CD4-positive, alpha-beta T cell treated with Interleukin-6 at 100 ng/mL for 8 hours (primary cell): ENCODE results near the gene LIM2.
A peak's percentile ranks its signal among the peaks of the same experiment; 100 is the strongest.
"Not testable (repeated sequence)": the region's sequence is repeated elsewhere in the genome, so short reads cannot be mapped to it uniquely, and the experiment has no call there.

ENCODE experiments used
- DNase-seq: peaks from one replicate; pipeline ENCODE4 v3.0.0-alpha.2; 2020; ENCODE audit warnings: mixed read lengths, low spot score

The LIM2 gene, protein sequence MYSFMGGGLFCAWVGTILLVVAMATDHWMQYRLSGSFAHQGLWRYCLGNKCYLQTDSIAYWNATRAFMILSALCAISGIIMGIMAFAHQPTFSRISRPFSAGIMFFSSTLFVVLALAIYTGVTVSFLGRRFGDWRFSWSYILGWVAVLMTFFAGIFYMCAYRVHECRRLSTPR

DNA sequence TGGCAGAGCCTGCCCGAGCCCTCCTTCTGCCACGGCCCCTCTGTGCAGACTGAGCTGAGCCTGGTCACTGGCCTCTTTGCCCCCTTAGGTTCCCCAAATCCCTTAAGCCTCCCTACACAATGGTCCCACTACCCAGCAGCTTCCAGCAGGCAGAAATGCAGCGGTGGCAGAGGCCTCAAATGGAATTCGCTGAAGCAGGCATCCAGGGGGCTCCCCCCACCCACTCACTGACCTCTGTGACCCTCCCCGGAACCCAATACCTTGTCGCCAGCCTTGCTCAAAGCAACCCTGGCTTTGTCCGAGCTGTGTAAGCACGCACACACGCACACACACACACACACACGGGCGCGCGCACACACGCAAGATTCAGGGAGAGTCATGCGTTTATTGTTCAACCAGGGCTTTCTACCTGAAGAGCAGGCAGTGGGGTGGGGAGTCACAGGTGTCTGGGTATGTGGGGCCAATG, at the start of gene LIM2:
TSS of gene LIM2 (minus strand) at position 51 of the 466 bp plus-strand sequence. CDS start 531 bp downstream, outside the sequence.
- no peak for DNase-seq

DNA sequence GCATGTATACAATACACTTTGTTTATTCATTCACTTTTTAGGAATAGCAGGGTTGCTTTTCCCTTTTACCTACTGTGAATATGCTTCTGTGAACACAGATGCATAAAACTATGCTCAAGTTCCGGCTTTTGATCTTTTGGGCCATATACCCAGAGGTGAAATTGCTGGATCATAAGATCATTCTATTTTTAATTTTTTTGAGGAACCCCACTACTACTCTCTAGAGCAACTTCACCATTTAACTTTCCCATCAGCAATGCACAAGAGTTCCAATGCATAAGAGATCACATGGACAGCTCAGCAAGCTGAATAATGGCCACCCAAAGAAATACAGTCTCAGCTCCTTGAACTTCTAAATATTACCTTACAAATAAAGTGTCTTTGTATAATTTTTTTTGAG, 46.7 kb upstream of the LIM2 start:
- DNase-seq = no peak

DNA sequence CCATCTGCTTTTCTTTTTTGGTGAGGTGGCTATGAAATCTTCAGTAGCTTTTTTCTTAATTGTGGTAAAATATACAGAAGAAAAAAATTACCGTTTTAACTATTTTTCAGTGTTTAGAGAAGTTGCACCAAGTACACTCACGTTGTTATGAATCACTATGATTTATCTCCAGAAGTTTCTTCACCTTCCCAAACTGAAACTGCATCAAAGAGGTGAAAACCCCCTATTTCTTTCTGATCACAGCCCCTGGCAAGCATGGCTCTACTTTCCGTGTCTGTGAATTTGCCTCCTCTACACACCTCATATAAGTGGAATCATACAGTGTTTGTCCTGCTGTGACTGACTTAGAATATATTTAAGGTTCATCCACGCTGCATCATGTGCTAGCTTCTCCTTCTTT, 45.3 kb upstream of the LIM2 start:
- DNase-seq = no peak

DNA sequence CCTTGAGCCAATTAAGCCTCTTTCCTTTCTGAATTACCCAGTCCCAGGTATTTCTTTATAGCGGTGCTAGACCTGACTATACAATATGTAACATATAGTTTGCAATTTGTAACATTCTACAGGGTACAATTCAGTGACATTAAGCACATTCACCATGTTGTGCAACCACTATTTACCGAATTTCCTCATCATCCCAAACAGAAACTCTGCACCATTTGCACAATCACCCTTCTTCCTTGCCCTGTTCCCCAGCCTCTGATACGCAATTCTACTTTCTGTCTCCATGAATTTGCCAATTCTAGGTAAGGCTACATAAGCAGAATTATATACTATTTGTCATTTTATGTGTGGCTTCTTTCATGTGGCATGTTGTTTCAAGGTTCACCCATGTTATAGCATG, 43.4 kb upstream of the LIM2 start:
- no peak for DNase-seq

DNA sequence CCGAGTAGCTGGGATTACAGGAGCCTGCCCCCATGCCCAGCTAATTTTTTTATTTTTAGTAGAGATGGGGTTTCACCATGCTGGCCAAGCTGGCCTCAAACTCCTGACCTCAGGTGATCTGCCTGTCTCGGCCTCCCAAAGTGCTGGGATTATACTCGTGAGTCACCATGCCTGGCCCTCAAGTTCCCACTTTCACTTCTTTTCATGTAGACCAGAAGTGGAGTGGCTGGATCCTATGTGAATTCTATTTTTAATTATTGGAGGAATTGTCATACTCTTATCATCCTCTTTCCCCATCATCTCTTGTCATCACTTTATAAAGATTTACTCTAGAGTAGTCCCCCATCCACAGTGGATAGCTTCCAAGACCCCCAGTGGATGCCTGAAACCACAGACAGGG, 42.4 kb upstream of the LIM2 start:
- no peak for DNase-seq

DNA sequence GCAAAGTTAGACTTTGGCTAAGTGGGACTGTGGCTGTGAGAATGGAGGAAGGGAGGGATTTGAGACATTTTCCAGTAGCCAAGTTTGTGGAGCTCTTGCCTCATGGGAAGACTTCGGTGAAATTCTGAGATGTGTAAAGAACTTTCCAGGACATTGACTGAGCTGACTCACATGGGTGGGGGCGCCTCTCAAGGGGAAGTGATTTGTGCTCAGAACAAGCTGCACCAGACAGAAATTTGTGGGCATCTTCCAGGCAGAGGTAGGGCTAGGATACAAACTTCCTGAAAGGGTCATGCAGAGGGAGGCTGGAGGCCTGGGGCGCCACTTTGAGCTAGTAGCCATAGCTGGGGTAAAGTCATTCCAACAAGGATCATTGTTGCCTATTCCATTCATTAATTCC, 39.4 kb upstream of the LIM2 start:
- DNase-seq = no peak

DNA sequence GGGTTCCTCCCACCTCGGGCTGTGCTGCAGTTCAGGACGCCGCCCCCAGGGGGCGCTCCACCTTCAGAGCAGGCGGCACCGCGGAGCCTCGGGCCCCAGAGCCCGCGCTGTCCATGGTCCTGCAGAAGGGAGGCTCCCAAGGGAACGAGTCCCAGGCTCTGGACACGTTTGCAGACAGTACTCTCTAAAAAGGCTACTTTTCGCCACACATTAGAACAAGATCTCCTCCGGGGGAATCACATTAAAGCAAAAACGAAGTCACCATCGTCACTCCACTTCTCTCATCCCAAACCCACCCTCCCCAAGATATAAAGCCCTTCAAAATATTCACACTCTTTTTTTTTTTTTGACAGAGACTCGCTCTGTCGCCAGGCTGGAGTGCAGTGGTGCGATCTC, 34.3 kb upstream of the LIM2 start:
- DNase-seq = peak; percentile 68

DNA sequence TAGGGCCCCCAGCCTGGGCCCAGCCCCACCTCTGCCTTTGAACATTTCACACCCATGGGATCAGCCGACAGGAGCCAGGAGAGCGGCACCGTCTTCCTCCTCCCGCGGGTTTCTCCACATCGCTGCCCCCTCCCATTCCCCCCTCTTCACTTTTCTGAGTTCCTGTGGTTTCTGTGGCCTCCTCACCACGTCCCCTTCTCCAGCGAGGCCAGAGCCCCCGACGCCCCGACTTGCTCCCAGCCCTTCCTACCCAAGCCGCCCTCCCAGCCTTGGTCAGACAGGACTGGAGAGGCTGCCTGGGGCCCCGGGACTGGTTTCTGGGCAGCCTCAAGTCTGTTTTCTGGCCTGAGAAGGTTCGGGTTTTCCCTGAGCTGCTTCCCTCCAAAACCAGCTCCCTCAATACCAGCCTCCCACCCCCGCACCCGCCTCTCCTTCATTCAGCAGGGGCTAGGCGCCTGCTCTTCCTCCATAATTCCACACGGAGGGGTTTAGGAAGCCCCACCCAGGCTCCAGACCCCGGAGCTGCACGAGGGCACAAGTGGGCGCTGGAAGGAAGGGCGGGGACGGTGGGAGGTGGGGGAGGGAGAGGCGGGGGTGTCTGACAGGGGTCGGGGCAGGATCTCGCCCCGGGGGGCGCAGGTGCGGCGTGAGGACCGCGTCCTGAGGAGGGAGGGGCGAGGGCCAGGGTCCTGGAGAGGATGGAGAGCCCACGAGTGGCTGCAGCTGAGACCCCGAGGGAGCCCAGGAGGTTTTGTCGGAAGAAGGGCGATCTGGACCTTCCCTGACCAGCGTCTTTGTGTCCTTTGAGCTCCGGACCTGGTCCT, 33.7 kb upstream of the LIM2 start:
- no peak for DNase-seq

DNA sequence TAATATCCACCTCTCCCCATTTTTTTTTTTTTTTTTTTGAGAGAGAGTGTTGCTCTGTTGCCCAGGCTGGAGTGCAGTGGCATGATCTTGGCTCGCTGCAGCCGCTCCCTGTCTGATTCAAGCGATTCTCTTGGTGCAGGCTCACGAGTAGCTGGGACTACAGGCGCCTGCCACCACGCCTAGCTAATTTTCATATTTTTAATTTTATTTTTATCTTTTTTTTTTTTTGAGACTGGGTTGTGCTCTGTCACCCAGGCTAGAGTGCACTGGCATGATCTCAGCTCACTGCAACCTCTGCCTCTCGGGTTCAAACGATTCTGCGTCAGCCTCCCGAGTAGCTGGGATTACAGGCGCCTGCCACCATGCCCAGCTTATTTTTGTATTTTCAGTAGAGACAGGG, 32.7 kb upstream of the LIM2 start:
- not testable (repeated sequence) for DNase-seq

DNA sequence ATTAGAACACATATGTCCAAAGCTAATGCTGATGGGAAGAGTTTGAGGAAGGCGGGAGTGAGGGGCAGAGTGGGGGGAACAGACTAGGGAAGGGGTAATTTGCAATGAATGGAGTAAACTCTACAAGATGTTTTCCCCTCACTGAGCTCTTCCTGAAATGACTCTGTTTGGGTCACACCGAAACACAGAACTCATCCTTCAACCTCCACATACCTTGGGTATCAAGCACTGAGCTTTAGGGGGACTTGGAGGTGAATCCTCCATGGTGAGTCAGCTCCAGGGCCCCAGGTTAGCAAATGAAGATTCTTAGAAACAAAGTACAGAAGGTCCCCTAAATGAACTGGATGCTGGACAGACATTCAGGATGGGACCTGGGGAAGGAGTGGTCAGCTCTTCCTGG, 30.9 kb upstream of the LIM2 start:
- DNase-seq = no peak

DNA sequence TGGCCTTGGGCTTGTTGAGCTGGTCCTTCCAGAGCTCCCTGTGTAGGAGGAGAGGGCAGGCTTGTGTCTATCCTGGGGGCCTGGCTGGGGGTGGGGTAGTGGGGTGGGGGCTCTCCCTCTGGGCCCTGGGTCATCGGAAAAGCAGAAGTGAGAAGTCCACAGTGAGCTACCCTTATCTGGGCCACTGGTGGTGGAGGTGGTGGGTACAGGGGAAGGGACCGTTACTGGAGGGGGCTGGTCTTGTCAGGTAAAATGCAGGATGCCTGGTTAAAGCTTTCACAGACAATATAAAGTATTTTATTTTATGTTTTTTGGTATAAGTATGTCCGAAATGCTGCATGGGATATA, 30.0 kb upstream of the LIM2 start:
- DNase-seq = no peak

DNA sequence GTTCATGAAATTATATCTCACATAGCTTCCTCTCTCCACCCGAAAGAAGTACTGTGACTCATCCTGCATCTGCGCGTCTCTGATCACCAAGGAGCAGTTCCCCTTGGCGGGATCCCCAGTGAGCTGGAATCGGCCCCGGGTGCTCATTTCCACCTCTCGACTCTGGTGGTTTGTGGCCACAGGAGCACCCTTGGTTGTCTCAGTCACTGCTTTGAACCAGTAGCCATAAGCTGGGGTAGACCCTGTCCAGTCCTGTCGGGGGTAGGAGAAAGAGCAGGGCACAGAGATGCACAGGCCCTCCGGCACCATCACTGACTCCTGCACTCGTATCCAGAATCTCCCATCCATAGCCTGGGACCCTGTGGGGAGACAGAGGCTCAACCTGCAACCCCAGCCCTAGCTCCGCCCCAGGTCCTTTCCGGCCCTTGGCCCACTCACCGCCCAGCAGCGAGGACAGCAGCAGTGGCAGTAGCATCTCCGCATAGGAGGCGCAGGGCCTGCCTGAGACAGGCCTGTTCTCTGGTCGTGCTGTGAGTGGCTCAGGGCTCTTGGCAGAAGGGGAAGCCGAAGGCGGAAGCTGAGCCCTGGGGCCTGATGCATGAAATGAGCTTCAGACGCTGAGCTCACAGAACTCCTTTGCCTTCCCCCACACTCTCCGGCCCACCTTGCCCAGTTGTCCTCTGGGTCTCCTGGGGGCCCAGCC, 29.5 kb upstream of the LIM2 start, which contains the start of gene SIGLEC10:
TSS of gene SIGLEC10 (minus strand) at position 536 of the 703 bp plus-strand sequence. CDS start at position 475, 61 bp downstream.
- DNase-seq = no peak

DNA sequence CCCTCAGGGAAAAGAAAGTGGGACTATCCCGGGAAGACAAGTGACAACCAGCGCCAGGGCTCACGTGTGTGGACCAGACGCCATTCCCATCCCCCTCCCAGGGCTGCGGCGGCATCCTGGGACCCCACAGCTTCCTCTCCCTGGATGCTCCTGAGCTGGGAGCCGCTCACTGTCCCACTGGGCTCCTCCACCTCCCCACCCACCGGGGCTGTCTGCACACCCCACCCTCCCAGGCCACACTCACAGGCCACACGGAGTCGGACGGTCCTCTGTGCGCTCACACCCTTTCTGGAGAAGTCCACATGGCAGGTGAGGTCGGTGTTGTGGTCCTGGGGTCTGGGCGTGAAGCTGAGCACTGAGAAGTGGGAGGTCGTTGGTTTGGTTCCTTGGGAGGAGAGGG, 28.6 kb upstream of the LIM2 start:
- DNase-seq = not testable (repeated sequence)

DNA sequence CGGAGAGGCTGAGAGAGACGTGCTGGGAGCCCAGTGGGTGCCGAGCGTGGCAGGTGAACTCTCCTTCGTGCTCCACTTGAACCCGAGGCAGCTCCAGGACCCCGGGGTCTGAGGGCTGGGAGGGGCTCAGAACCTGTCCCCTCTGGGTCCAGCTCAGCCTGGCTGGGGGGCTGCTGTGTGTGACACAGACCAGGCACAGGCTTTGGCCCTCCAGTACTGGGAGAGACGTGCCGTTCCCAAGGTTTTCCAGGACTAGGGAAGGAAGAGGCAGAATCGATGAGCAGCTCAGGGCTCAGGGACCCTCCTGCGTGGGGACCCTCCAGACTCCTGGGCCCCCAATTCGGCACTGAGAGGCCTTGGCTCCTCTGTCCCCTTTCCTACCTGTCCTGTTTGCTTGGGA, 27.4 kb upstream of the LIM2 start:
- no peak for DNase-seq

DNA sequence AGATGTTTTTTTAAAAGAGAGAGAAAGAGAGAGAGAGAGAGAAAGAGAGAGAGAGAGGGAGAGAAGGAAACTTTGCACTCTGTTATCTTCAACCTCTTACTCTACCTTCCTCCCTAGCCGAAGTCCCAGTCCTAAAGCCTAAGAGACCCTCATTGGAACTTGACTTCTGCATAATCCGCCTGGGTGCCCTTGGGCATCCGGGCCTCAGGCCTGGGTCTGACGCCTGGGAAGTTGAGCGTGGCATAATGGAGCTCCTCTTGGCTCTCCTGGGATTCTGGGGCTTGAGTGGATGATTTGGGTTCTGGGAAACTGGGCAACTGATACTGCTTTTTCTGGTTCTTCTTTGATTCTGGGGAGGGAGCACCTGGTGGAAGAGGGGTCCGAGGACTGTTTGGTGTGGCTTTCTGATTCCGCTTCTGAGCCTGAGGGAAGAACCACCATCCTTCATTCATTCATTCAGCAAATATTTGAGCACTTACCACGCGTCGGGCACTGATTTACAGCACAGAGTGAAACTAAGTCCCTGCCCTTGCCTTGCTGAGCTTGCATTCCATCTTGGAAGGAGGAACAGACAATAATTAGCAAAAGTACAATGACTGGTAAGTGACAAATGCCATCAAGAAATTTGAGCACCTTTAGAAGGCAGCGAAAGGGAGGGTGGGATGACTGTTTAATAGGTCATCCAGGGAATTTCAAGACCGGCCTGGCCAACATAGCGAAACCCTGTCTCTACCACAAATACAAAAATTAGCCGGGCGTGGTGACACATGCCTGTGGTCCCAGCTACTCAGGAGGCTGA, 23.4 kb upstream of the LIM2 start:
- DNase-seq = no peak

DNA sequence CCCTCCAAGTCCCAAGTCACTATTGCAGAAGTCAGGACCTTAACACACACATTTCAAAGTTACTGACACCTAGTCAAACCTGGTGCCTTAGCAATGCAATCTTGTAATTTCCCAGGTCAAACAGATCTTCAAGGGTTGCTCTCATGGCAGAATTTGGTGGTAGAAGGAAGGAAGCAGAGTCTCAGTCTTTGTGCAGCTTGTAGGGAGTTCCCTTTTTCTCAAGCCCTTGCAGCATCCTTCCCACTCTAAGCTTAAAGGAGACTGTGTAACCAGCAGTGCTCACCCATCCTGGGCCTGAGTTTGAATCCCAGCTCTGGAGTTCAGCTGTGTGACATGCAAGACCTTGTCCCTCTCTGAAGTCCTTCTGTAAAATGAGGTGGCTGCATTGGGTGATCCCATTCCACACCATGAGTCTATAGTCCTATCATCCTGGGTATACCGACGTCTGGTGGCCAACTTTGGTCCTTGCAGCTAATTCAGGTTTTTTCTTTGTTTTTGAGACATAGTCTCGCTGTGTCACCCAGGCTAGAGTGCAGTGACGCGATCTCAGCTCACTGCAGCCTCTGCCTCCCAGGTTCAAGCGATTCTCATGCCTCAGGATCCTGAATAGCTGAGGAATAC, 19.8 kb upstream of the LIM2 start:
- DNase-seq = peak; percentile 22

DNA sequence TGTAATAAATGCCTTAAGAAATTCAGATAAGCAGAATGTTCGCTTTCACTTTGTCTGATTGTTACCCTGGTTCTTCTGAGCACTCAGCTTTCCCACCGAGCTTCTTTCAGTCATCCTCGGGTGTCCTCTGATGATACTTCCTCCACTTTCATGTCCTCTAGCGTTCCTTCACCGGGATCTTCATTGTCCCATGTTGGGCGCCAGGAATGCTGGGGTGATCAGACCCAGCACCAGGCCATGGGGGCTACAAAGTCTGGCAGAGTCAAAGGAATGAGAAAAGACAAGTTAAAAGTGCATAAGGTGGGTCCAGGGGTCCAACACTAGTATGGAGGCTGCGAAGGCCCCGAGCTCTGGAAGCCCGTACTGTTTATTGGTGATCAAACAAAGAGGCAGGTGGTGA, 14.3 kb upstream of the LIM2 start:
- DNase-seq = no peak

DNA sequence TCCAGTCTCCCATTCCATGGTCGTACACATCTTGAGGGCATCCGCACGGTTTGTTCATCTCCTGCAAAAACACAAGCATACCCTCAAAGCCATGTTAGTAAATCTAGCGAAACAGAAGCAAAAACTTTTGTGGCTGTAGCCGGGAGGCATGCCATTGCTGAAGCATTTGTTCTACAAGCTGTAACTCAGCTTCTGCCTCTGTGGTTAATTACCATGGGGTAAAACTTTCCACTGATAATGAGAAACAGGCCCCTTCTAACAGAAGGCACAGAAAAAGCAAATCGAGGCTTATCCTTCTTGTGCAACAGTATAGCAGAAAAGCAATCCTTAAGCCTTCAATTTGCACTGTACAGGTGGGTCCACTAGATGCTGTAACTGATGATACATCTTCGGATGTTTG, 12.2 kb upstream of the LIM2 start:
- not testable (repeated sequence) for DNase-seq

DNA sequence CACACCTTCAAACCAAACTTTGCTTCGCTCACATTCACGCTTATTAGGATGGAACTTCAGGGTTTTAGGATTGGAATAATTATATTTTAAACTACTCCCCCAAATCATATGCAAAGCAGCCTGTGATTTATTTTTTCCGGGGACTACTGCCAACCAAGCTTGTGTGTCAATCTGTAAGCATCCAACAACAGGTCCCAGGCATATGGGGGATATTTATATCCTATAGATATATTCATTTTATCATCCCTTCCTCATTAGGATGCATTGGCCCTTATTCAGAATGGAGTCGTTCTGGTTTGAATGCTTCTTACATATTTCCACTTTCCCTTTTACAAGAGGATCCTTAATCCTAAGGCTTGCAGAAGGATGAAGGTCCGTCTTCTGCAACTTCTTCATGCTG, 11.5 kb upstream of the LIM2 start:
- no peak for DNase-seq

DNA sequence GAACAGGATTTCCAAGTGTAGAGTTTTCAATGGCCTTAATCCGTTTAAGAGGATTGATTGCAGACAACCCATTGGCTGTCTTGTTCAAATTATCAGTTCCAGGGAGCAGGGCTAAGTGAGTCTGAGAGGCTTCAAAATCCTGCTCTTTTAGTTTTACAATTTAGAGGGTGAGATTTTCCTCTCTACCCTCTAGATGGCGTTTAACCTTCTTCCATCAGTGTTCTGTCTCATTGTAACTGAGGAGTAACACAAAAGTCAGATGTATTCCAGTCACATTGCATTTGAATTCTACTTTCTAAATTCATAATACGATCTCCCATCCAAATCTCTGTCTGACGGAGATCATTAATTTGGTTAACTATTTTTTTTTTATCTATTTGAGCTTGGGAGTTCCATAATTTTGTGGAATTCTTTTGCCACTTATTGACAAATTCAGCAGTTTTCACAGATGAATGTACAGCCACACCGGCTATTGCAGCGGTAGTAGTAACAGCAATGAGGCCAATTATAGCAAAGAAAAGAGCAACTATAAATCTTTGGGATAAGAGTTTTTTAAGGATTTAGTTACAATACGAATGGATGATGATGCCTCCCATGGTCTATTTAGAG, 10.4 kb upstream of the LIM2 start:
- DNase-seq = peak; percentile 26

DNA sequence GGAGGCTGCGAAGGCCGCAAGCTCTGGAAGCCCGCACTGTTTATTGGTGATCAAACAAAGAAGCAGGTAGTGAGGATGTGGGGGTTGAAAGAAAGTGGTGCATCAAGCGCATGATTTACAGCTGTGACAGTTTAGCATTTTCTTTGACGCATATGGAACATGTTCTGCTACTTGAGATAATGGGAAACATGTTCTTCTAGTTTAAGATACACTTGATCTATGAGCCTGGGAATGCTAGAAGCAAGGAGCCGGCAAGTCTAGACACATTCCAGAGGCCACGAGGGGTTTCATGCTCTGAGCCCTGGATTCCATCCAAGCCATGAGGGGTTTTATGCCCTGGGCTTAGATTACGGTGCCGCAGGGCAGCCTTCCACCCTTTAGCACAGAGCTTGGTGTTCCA, 9.7 kb upstream of the LIM2 start:
- DNase-seq = not testable (repeated sequence)
